GM18873 (cell line): ENCODE measurements around the gene UGT2B10.
"Not testable (repeated sequence)": the region's sequence is repeated elsewhere in the genome, so short reads cannot be mapped to it uniquely, and the experiment has no call there.

Experiments
- ATAC-seq: cut with Tn5 transposase; IDR thresholded peaks from one replicate; pipeline ENCODE4 v1.9.1; 2021; ENCODE audit warnings: mild to moderate bottlenecking, moderate library complexity, moderate number of reproducible peaks; ENCODE audit not compliant: unreplicated experiment, low FRiP score

The UGT2B10 gene

DNA sequence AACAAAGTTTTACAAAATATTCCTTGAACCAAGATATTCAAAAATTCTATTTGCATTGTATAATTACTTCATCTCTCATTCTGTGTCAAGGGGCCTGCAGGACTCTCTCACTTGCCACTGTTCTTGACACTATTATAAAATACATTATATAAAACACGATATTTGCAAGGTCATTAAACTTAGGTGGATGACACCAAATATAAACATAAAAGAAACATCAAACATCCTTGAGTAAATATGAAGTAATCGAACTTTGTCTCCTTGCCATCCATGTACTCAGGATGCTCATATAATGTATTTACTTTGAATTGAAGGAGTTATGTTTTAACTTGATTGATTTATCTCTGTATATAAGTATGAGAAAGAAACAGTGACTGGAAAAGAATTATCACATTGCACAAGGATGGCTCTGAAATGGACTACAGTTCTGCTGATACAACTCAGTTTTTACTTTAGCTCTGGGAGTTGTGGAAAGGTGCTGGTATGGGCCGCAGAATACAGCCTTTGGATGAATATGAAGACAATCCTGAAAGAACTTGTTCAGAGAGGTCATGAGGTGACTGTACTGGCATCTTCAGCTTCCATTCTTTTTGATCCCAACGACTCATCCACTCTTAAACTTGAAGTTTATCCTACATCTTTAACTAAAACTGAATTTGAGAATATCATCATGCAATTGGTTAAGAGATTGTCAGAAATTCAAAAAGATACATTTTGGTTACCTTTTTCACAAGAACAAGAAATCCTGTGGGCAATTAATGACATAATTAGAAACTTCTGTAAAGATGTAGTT, at the start of gene UGT2B10:
UGT2B10 (plus strand) TSS at position 378 of the 793 bp plus-strand sequence; CDS start at position 404, 26 bp downstream.
- not testable (repeated sequence) for ATAC-seq

DNA sequence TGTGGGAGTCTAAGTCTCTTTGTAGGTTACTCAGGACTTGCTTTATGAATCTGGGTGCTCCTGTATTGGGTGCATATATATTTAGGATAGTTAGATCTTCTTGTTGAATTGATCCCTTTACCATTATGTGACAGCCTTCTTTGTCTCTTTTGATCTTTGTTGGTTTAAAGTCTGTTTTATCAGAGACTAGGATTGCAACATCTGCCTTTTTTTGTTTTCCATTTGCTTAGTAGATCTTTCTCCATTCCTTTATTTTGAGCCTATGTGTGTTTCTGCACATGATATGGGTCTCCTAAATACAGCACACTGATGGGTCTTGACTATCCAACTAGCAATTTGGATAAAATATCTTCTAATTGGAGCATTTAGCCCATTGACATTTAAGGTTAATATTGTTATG, 44.0 kb upstream of the UGT2B10 start:
- ATAC-seq: not testable (repeated sequence)

DNA sequence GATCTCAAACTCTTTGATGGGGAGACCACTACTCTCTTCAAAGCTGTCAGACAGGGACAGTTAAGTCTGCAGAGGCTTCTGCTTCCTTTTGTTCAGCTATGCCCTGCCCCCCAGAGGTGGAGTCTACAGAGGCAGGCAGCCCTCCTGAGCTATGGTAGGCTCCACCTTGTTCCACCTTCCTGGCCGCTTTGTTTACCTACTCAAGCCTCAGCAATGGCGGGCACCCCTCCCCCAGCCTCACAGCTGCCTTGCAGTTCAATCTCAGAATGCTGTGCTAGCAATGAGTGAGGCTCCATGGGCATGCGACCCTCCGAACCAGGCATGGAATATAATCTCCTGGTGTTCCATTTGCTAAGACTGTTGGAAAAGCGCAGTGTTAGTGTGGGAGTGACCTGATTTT, 42.1 kb upstream of the UGT2B10 start:
- no peak for ATAC-seq

DNA sequence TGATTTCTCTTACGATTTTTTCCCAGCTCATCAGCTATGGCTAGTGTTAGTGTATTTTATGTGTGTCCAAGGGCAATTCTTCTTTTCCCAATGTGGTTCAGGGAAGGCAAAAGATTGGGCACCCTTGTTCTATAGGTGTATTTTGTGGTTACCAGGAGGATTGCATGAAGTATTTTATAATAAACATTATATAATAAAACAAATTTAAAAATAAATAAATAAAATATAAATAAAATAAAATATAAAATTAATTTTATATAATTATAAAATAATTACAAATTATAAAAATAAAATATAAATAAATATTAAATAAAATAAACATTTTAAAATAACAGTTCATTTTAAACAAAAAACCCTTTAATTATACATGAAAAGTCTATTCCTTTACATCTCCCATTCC, 35.6 kb upstream of the UGT2B10 start:
- ATAC-seq: no peak

DNA sequence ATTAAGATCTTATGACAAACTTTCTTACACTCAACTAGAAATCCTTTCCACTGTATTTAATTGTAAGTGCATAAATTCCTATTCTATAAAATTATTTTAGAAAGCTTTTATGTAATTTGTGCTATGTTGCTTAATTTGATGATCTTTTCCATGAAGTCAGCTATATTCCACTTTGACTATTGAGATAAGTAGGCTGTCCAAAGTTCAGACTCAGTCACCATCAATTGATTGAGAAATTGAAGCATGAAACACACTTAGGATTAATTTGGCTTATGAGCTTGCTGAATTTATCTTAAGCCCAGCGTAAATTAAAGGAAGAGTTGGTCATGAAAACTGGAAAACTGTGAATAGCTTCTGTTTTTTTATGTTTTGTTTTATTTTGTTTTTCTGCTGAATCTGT, 18.7 kb upstream of the UGT2B10 start:
- no peak for ATAC-seq

DNA sequence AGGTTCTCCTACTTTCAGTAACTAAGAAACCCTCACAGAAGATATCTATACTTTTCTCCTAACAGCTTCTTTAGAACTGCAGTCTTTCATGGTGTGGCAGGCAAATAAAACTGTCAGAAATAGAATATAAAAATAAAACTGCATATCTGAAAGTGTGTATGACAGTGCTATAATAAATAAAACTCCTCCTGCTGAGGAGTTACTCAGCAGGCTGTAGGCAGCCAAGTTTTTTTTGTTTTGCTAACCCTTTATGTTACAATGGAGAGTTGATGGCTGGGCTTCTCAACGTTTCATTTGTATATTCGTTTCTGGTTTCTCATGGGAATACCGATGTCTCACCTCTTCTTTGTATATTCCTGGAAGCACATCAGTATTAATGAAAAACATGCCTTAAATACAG, 18.2 kb upstream of the UGT2B10 start:
- ATAC-seq: no peak

DNA sequence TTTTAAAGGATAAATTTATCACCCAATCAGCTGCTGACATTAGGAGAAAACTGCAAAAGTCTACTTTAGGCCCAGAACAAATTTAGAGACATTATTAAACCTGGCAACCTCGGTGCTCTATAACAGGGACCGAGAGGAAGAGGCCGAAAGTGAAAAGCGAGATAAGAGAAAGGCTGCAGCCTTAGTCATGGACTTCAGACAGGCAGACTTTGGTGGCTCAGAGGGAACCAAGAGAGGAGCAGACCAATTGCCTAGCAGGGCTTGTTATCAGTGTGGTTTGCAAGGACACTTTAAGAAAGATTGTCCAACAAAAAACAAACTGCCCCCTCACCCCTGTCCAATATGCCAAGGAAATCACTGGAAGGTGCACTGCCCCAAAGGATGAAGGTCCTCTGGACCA, 12.8 kb upstream of the UGT2B10 start:
- no peak for ATAC-seq

DNA sequence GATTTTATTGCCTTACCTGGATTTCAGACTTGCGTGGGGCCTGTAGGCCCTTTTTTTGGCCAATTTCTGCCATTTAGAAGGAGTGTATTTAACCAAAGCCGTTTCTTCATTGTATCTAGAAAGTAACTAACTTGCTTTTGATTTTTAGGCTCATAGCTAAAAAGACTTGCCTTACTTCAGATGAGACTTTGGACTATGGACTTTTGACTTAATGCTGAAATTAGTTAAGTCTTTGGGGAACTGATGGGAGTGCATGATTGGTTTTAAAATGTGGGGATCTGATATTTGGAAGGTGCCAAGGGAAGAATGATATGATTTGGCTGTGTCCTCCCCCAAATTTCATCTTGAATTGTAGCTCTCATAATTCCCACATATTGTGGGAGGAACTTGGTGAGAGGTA, 7.7 kb upstream of the UGT2B10 start:
- ATAC-seq: no peak

DNA sequence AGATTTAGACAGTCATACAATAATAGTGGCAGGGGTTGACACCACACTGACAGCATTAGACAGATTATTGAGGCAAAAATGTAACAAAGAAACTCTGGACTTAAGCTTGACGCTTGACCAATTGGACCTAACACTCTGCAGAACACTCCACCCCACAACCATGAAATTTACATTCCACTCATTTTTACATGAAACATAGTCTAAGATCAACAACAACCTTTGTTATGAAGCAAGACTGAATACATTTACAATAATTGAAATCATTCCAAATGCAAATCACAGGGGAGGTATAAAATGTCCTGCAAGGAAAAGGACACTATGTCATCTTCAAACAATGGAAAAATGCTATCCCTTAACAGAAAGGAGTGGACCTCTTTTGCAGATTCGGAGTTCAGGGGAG, 4.9 kb upstream of the UGT2B10 start:
- ATAC-seq: no peak

DNA sequence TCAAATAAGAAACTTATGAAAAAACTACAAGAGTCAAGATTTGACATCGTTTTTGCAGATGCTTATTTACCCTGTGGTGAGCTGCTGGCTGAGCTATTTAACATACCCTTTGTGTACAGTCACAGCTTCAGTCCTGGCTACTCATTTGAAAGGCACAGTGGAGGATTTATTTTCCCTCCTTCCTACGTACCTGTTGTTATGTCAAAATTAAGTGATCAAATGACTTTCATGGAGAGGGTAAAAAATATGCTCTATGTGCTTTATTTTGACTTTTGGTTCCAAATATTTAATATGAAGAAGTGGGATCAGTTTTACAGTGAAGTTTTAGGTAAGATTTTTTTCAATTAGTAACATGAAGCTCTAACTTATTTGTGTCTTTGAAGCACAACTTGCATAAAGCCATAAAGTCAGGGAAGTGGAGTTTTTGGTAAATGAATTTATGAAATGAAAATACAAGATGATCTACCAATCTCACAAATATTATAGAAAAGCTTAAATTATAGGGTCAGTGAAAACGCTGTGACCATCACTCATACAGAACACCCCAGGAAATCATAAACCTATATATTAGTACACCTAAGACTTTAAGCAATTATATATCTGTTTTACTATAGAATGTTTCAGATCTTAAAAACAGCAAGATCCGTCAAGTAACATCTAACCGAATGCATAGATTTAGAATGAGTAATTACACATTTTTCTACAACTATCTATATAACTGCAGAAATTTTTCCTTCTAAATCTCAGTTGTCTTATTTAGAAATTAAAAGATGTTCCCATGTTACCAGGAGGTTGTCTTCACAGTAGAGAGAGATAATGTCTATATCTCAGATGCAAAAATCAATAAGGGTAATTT, 844 bp downstream of the UGT2B10 start:
- ATAC-seq: not testable (repeated sequence)

DNA sequence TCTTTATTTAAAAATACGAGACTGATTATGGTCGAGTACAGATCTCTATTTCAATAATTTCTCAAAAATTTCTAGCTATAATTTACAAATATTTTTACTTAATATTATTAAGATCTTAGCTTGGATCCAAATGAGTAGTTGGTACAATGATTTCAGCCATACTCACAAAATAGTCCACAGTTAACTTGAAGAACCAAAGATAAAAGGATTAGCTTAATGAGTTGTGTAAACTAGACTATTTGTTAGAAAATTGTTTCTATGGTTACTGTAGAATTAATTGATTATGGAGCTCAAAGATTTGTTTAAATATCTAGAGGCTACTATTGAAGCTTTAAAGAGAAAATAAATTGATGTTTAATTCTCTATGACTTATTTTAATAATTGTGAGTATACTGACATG, 1.6 kb downstream of the UGT2B10 start:
- no peak for ATAC-seq

DNA sequence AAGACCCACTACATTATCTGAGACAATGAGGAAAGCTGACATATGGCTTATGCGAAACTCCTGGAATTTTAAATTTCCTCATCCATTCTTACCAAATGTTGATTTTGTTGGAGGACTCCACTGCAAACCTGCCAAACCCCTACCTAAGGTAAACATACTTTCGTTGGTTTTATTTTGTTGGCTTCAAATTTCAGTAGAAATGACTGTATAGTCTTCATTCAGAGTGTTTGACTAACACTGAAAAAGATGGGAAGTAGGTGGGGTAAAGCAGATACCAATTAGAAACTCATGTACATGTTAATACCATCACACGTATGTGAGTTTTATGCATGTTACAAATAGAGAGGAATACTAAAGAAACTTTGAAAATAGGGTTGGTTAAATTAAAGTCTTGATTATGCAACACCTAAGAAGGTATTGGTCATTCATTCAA, 2.3 kb downstream of the UGT2B10 start:
- not testable (repeated sequence) for ATAC-seq

DNA sequence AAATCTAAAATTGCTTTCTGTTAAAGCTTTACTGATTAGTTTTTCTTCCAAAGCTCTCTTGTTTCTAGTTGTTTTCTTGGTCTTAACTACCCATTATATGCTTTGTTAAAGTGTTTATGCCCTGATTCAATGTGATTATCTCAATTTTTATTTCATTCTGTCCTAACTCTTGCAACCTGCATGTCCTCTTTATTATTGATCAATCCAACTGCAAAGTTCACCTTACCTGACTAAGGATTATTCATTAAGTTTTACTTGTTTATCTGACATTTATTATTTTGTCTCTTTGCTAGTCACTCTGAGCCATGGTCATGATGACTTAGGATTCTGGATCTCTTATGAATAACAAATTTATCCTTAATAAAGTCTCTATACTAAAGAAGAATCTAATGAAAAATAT, 15.8 kb downstream of the UGT2B10 start:
- ATAC-seq: no peak

DNA sequence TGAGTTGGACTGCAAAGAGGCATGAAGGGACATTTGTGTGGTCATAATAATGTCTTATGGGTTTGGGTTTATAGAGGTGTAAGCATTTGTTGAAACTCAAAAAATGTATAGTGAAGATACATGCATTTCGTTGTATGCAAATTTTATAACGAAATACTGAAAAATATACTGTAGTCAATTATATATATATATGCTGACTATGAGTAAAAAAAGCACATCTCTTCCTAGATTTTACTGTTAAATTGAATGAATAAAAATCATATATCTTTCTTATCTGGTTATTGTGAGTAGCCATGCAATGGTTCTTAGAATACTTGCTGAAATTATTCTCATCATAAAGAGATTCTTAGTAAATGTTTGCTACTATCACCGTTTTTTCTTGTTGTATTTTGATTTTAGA, 34.5 kb downstream of the UGT2B10 start:
- no peak for ATAC-seq

DNA sequence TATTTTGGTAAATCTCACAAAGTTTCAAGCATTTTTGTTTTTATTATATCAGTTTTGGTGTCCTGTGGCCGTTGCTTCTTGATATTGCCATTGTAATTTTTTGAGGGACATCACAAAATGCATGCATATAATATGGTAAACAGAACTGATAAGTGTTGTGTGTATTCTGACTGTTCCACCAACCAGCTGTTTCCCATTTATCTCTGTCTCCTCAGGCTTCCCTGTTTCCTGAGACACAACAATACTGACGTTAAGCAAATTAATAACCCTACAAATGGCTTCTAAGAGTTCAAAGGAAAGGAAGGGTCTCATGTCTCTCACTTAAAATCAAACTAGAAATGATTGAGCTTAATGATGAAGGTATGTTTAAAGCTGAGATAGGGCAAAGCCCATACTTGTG, 40.0 kb downstream of the UGT2B10 start:
- ATAC-seq: no peak

DNA sequence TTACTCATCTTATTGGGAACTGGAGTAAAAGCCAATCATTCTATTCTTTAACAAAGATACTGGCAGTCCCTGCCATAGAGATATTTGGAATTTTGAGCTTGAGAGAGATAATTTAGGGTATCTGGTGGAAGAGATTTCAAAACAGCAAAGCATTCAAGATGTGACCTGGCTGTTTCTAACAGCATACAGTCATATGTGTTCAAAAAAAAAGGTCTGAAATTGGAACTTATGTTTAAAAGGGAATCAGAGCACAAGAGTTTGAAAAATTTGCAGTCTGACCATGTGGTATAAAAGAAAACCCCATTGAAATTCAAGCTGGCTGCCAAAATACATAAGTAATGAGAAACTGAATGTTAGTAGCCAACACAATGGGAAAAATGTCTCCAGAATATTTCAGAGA, 42.2 kb downstream of the UGT2B10 start:
- no peak for ATAC-seq

DNA sequence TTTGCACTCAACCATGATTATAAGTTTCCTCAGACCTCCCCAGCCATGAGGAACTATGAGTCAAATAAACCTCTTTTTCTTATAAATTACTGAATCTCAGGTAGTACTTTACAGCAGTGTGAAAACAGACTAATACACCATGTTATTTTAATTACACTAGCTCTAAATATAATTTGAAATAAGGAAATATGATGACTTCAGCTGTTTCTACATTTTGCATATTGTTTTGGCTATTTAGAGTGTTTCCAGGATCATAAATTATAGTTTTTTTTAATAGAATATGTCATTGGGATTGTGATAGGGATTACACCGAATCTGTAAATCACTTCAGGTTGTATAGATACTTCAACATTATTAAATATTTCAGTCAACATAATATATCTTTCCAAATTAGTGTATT, 43.9 kb downstream of the UGT2B10 start:
- ATAC-seq: no peak

DNA sequence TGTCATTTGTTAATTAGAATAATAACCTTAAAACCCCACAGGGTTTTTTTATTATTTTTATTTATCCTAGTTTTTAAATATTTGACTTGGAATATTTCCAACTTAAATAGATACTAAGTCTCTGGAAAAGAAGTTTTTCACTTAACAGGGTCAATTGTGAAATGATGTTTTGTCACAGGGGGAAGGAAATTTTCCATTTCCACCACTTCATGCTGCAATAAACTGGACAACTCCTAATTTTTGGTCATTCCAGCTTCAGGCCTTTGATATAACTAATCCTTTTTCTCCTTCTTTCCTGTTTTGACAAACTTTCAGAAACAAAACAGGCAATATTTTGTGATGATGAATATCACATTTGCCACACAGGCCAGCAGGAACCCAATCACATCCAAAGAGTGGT, 45.3 kb downstream of the UGT2B10 start:
- no peak for ATAC-seq

DNA sequence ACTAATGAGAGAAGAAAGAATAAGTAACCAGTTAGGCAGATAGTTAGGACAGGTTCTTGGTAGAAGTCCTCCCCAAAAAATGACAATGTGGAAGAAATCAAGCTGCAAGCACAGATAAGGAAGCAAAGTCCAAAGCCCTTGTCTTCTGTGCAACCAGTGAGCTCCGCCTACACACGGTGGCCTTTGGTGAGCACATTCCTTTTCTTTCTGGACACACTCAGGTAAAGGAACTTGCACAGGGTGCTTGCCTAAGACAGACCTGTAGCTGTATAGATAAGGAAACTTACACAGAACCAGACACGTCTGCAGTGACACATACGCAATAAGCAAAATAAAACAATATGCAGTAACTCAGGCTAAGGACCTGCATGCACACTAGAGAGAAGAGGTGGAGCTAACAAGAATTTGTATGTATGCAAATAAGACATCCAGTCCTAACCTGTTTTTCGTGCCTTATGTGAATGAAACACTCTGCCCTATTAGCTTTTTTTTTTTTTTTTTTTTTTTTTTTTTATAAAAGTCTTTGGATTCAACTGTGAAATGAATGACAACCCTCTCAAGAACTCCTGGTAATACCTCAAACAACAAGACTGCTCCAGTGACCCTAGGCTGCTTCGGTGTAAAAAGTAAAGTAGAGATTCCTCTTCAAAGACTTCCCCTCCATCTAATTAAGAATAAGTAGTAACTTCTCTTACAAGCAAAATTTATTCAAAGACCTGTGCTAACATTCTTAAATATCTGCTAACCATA, 48.8 kb downstream of the UGT2B10 start:
- no peak for ATAC-seq

DNA sequence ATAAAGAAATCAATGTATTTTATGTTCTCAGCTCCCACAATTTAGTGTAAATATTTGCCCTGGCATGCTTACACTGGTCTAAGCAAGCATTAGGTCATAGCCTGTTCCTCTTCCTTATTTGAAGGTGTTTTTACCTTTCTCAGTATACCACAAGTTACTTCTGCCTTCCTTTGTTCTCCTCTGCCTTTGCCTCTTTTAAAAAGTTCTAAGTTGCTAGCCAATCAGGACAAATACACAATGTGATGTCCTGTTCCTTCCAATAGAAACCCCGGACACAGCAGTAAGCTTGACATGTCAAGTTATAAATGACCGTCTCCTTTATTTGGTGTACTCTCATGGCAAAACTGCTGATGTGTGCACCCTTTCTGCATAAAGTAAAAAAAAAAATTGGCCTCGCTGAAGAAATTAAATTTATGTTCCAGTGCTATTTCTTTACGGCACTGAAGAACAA, 49.4 kb downstream of the UGT2B10 start:
- no peak for ATAC-seq

DNA sequence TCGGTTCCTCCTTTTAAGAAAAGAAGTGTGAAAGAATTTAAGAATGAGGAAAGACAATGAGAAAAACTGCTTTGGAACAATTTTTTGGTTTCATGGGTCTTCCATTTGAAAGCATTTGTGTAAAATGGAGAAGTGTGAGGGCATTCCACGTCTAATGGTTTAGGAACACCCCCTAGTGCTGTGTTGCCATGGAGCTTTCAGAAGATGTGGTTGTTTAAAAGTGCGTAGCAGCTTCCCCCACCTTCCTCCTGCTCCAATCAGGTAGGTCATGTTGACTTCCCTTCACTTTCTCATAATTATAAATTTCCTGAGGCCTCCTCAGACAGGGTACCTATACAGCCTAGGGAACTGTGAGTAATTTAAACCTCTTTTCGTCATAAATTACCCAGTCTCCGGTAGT, 50.0 kb downstream of the UGT2B10 start:
- no peak for ATAC-seq
